GM23338 (cell line): ENCODE data around the gene MARCHF2. TPM values are rescaled to one million over a fixed set of nuclear protein-coding genes. Genes with fewer than 3 reads are reported as not detected.

ENCODE experiments used
- ATAC-seq: fragments of 200-7000 bp; cut with Tn5 transposase; 3 replicates; pipeline ENCODE4 v1.9.1; 2020
- DNase-seq: peaks from one replicate; pipeline ENCODE4 v3.0.0-alpha.2; 2015; ENCODE audit warnings: low spot score
- H2AFZ ChIP-seq: fragments of 200-600 bp; sonication (generic); 2 replicates; pipeline ENCODE4 v1.8.0; 2016; ENCODE audit warnings: antibody characterized with exemption, mild to moderate bottlenecking, moderate library complexity
- H3F3A ChIP-seq: fragments of 200-600 bp; sonication (generic); replicated peaks from 2 replicates; pipeline ENCODE4 v1.8.0; 2017; ENCODE audit warnings: antibody characterized with exemption, mixed run types, low read depth
- H3K27ac ChIP-seq: fragments of 200-600 bp; sonication (generic); 2 replicates; pipeline ENCODE4 v1.6.1; 2016; ENCODE audit warnings: low read depth
- H3K27me3 ChIP-seq: fragments of 200-600 bp; sonication (generic); 2 replicates; pipeline ENCODE4 v1.8.0; 2016; ENCODE audit warnings: mild to moderate bottlenecking, mixed run types, moderate library complexity; ENCODE audit not compliant: insufficient read depth
- H3K36me3 ChIP-seq: fragments of 200-600 bp; sonication (generic); 2 replicates; pipeline ENCODE4 v1.8.0; 2016; ENCODE audit warnings: mild to moderate bottlenecking; ENCODE audit not compliant: insufficient read depth
- H3K4me1 ChIP-seq: fragments of 200-600 bp; sonication (generic); 2 replicates; pipeline ENCODE4 v1.8.0; 2016; ENCODE audit warnings: mild to moderate bottlenecking, moderate library complexity; ENCODE audit not compliant: insufficient read depth
- H3K4me2 ChIP-seq: fragments of 200-600 bp; sonication (generic); 2 replicates; pipeline ENCODE4 v1.7.1; 2017; ENCODE audit warnings: mixed run types
- H3K4me3 ChIP-seq: fragments of 200-600 bp; sonication (generic); 2 replicates; pipeline ENCODE4 v1.6.1; 2016; ENCODE audit warnings: mixed run types
- H3K79me2 ChIP-seq: fragments of 200-600 bp; sonication (generic); replicated peaks from 2 replicates; pipeline ENCODE4 v1.8.0; 2017; ENCODE audit warnings: mild to moderate bottlenecking; ENCODE audit not compliant: insufficient read depth
- H3K9me2 ChIP-seq: fragments of 200-600 bp; sonication (generic); 2 replicates; pipeline ENCODE4 v1.8.0; 2017; ENCODE audit not compliant: insufficient read depth
- H4K20me1 ChIP-seq: fragments of 200-600 bp; sonication (generic); replicated peaks from 2 replicates; pipeline ENCODE4 v1.8.0; 2017; ENCODE audit warnings: mild to moderate bottlenecking; ENCODE audit not compliant: insufficient read depth
- H3K27ac Mint-ChIP-seq: 2 replicates; pipeline ENCODE4 v1.8.0; 2020; ENCODE audit warnings: inconsistent platforms, mild to moderate bottlenecking, moderate library complexity, mixed read lengths
- H3K27me3 Mint-ChIP-seq: 3 replicates; pipeline ENCODE4 v1.8.0; 2022; ENCODE audit warnings: low read depth, mild to moderate bottlenecking, moderate library complexity, mixed read lengths, inconsistent platforms; ENCODE audit not compliant: insufficient read depth, poor library complexity
- H3K36me3 Mint-ChIP-seq: 3 replicates; pipeline ENCODE4 v1.8.0; 2021; ENCODE audit warnings: low read depth, mild to moderate bottlenecking, inconsistent platforms, moderate library complexity, mixed read lengths
- H3K4me1 Mint-ChIP-seq: 3 replicates; pipeline ENCODE4 v1.8.0; 2020; ENCODE audit warnings: mild to moderate bottlenecking, inconsistent platforms, mixed read lengths
- H3K4me3 Mint-ChIP-seq: 3 replicates; pipeline ENCODE4 v1.8.0; 2021; ENCODE audit warnings: moderate library complexity, mild to moderate bottlenecking, inconsistent platforms, mixed read lengths
- H3K9me3 Mint-ChIP-seq: 3 replicates; pipeline ENCODE4 v1.8.0; 2020; ENCODE audit warnings: moderate library complexity, mild to moderate bottlenecking, inconsistent platforms, mixed read lengths
- CREB1 ChIP-seq: fragments of 250-450 bp; sonication (Bioruptor Pico); IDR thresholded peaks from 2 replicates; pipeline ENCODE4 v1.5.0; 2020; ENCODE audit warnings: low read depth, mild to moderate bottlenecking, moderate library complexity
- CTCF ChIP-seq, 2 experiments: fragments of 200-600 bp in 1 of 2; sonication (generic) in 1 of 2; conservative IDR thresholded peaks; 2 replicates each; pipeline versions ENCODE4 v1.5.1 to v1.6.1; 2016 to 2017; ENCODE audit warnings: antibody characterized with exemption in 2 of 2, low read depth in 2 of 2, mild to moderate bottlenecking in 2 of 2, moderate library complexity in 1 of 2
- ETS1 ChIP-seq: IDR thresholded peaks from 2 replicates; pipeline ENCODE4 v1.6.1; 2016; ENCODE audit warnings: antibody characterized with exemption
- EZH2 ChIP-seq: fragments of 200-600 bp; sonication (generic); IDR thresholded peaks from one replicate; pipeline ENCODE4 v1.8.0; 2017; ENCODE audit warnings: antibody characterized with exemption, mild to moderate bottlenecking, low read depth; ENCODE audit not compliant: unreplicated experiment
- EZH2phosphoT487 ChIP-seq: fragments of 200-600 bp; sonication (generic); IDR thresholded peaks from one replicate; pipeline ENCODE4 v1.8.1; 2018; ENCODE audit warnings: antibody characterized with exemption; ENCODE audit not compliant: unreplicated experiment
- JUNB ChIP-seq: IDR thresholded peaks from one replicate; pipeline ENCODE4 v1.6.1; 2016; ENCODE audit warnings: antibody characterized with exemption; ENCODE audit not compliant: unreplicated experiment
- NANOG ChIP-seq: IDR thresholded peaks from 2 replicates; pipeline ENCODE4 v1.6.1; 2016; ENCODE audit warnings: antibody characterized with exemption, borderline replicate concordance
- POLR2AphosphoS5 ChIP-seq: IDR thresholded peaks from 2 replicates; pipeline ENCODE4 v1.6.1; 2016; ENCODE audit warnings: antibody characterized with exemption, low read depth
- REST ChIP-seq: IDR thresholded peaks from one replicate; pipeline ENCODE4 v1.6.1; 2018; ENCODE audit warnings: antibody characterized with exemption; ENCODE audit not compliant: unreplicated experiment
- STAT1 ChIP-seq: IDR thresholded peaks from one replicate; pipeline ENCODE4 v1.6.1; 2016; ENCODE audit warnings: antibody characterized with exemption; ENCODE audit not compliant: unreplicated experiment
- ZNF114 ChIP-seq: fragments of 250-450 bp; sonication (Bioruptor Pico); IDR thresholded peaks from 2 replicates; pipeline ENCODE4 v1.5.0; 2020; ENCODE audit warnings: mild to moderate bottlenecking, moderate library complexity
- ZNF331 ChIP-seq: fragments of 250-450 bp; sonication (Bioruptor Pico); IDR thresholded peaks from 2 replicates; pipeline ENCODE4 v1.5.0; 2020; ENCODE audit warnings: low read depth, mild to moderate bottlenecking, moderate library complexity
- ZNF462 ChIP-seq: fragments of 250-450 bp; sonication (Bioruptor Pico); IDR thresholded peaks from 2 replicates; pipeline ENCODE4 v1.5.0; 2020; ENCODE audit warnings: mild to moderate bottlenecking, moderate library complexity
- polyA plus RNA-seq: library from polyadenylated mRNA; unstranded; fragments of >200 nt; fragmentation: Nextera tagmentation; extraction: Ambion mirVana; gene quantifications from 2 replicates; pipeline ENCODE4 v1.2.1, GENCODE V29; 2016
- total RNA-seq: library from RNA; depleted of rRNA; stranded (reverse); fragments of >200 nt; shearing (Covaris generic); gene quantifications from 2 replicates; pipeline ENCODE4 v1.2.3, GENCODE V29; 2014

Gene MARCHF2
- total and polyA plus RNA-seq, 2 experiments from 2014 or later = 18.9 to 50.1 TPM

GRCh38 chr19:8388612-8388958, 24.5 kb upstream of the MARCHF2 start:
- DNase-seq (no peak), ATAC-seq (no peak)
- Mint-ChIP-seq H3K9me3 (peaks cover 20% of the 10 kb centered on the region), H3K27me3 (peaks cover 12% of the 10 kb centered on the region), H3K4me1 (peaks cover 11% of the 10 kb centered on the region), H3K27ac (no peak overlapping the region), H3K36me3 (peaks cover 21% of the 10 kb centered on the region), H3K4me3 (peak overlapping the region; percentile 46; the same call in 1 of the 3 replicates)
- peaks cover 6% of the 10 kb centered on the region; the same call in 1 of the 2 replicates for H3F3A ChIP-seq
- TF ChIP-seq ETS1 (no peak), ZNF462 (CRISPR knock-in tag) (no peak), ZNF331 (CRISPR knock-in tag) (no peak), ZNF114 (CRISPR knock-in tag) (no peak), STAT1 (no peak), CTCF (conservative IDR thresholded peaks at IDR 0.05; ENCODE audit: low read depth in 2 of 2) (no peak), POLR2AphosphoS5 (no peak), NANOG (no peak), EZH2 (no peak), JUNB (no peak), CREB1 (CRISPR knock-in tag) (no peak), REST (no peak), EZH2phosphoT487 (no peak)
- peaks cover 9% of the 10 kb centered on the region for H4K20me1 ChIP-seq
- H3K27ac ChIP-seq = no peak overlapping the region
- H3K4me3 ChIP-seq = no peak overlapping the region
- H3K79me2 ChIP-seq = peaks cover 28% of the 10 kb centered on the region
- H3K36me3 ChIP-seq = no peaks in the 10 kb centered on the region
- no peak overlapping the region for H3K4me2 ChIP-seq
- H3K9me2 ChIP-seq = no peaks in the 10 kb centered on the region
- H3K27me3 ChIP-seq = no peaks in the 10 kb centered on the region
- H2AFZ ChIP-seq = no peak overlapping the region
- H3K4me1 ChIP-seq = peaks cover 10% of the 10 kb centered on the region; the same call in 1 of the 2 replicates
